Parathyroid adenoma (tissue), 2 donors: Measurements from ENCODE around the gene ORC6.

Experiments used
- H2AFZ ChIP-seq: fragments of 300-600 bp; sonication (generic); one replicate; pipeline ENCODE4 v1.7.0; 2017; ENCODE audit warnings: antibody characterized with exemption, mild to moderate bottlenecking
- H3K27ac ChIP-seq: fragments of 300-600 bp; sonication (generic); one replicate; pipeline ENCODE4 v1.7.0; 2017
- H3K27me3 ChIP-seq: fragments of 300-600 bp; sonication (generic); one replicate; pipeline ENCODE4 v1.7.0; 2017; ENCODE audit warnings: low read length; ENCODE audit not compliant: control insufficient read depth, insufficient read depth
- H3K36me3 ChIP-seq: fragments of 300-600 bp; sonication (generic); one replicate; pipeline ENCODE4 v1.7.0; 2017; ENCODE audit warnings: low read length; ENCODE audit not compliant: control insufficient read depth, insufficient read depth
- H3K4me1 ChIP-seq: fragments of 300-600 bp; sonication (generic); one replicate; pipeline ENCODE4 v1.7.0; 2017; ENCODE audit warnings: control low read depth
- H3K4me2 ChIP-seq: fragments of 300-600 bp; sonication (generic); one replicate; pipeline ENCODE4 v1.7.0; 2017; ENCODE audit warnings: low read length
- H3K4me3 ChIP-seq: fragments of 300-600 bp; sonication (generic); one replicate; pipeline ENCODE4 v1.7.0; 2017; ENCODE audit warnings: low read depth, low read length
- H3K79me2 ChIP-seq: fragments of 300-600 bp; sonication (generic); one replicate; pipeline ENCODE4 v1.7.0; 2017; ENCODE audit warnings: control low read depth
- H3K9ac ChIP-seq: fragments of 300-600 bp; sonication (generic); one replicate; pipeline ENCODE4 v1.7.0; 2017; ENCODE audit warnings: mild to moderate bottlenecking
- H3K9me3 ChIP-seq: fragments of 300-600 bp; sonication (generic); one replicate; pipeline ENCODE4 v1.7.0; 2017; ENCODE audit warnings: low read length; ENCODE audit not compliant: control insufficient read depth
- CTCF ChIP-seq: fragments of 300-600 bp; sonication (generic); IDR thresholded peaks from one replicate; pipeline ENCODE4 v1.7.0; 2017; ENCODE audit warnings: antibody characterized with exemption, mild to moderate bottlenecking
- donor health status: primary hyperparathyroidism.

The ORC6 gene

GRCh38 chr16:46715769-46716305 is 26.4 kb downstream of the ORC6 start:
- no peak overlapping the region for H3K27ac ChIP-seq
- no peak overlapping the region for H3K9ac ChIP-seq
- H3K36me3 ChIP-seq: no peaks in the 10 kb centered on the region

GRCh38 chr16:46717692-46718091 is 28.2 kb downstream of the ORC6 start:
- Histone ChIP-seq H3K4me3 (no peak overlapping the region), H3K27me3 (no peaks in the 10 kb centered on the region), H3K4me2 (no peak overlapping the region), H3K27ac (no peak overlapping the region), H2AFZ (no peak overlapping the region), H3K9ac (no peak overlapping the region), H3K9me3 (no peaks in the 10 kb centered on the region), H3K79me2 (no peaks in the 10 kb centered on the region), H3K36me3 (no peaks in the 10 kb centered on the region), H3K4me1 (no peaks in the 10 kb centered on the region)
- no peak for TF ChIP-seq CTCF

More at GRCh38 chr16:46715769-46716305, 26.4 kb downstream of the ORC6 start:
- Histone ChIP-seq H3K4me2 (no peak overlapping the region), H3K27me3 (no peaks in the 10 kb centered on the region), H3K9me3 (no peaks in the 10 kb centered on the region), H2AFZ (no peak overlapping the region), H3K79me2 (no peaks in the 10 kb centered on the region), H3K4me3 (no peak overlapping the region), H3K4me1 (no peaks in the 10 kb centered on the region)
- TF ChIP-seq CTCF: no peak

- Histone ChIP-seq H3K4me2 (no peak overlapping the region), H3K4me1 (no peaks in the 10 kb centered on the region), H3K79me2 (no peaks in the 10 kb centered on the region), H2AFZ (no peak overlapping the region), H3K27ac (no peak overlapping the region), H3K9me3 (no peaks in the 10 kb centered on the region), H3K36me3 (no peaks in the 10 kb centered on the region), H3K9ac (no peak overlapping the region), H3K4me3 (no peak overlapping the region), H3K27me3 (no peaks in the 10 kb centered on the region)
- no peak for TF ChIP-seq CTCF
These were observed 28.8 kb downstream of the ORC6 start for GRCh38 chr16:46718214-46718613.

GRCh38 chr16:46719528-46719927 is 30.1 kb downstream of the ORC6 start:
- Histone ChIP-seq H3K9me3 (no peaks in the 10 kb centered on the region), H3K9ac (no peak overlapping the region), H3K4me1 (no peaks in the 10 kb centered on the region), H2AFZ (no peak overlapping the region), H3K4me2 (no peak overlapping the region), H3K27me3 (no peaks in the 10 kb centered on the region), H3K36me3 (no peaks in the 10 kb centered on the region), H3K4me3 (no peak overlapping the region), H3K27ac (no peak overlapping the region), H3K79me2 (no peaks in the 10 kb centered on the region)
- TF ChIP-seq CTCF: no peak

GRCh38 chr16:46720619-46721018 is 31.2 kb downstream of the ORC6 start:
- Histone ChIP-seq H3K27ac (no peak overlapping the region), H3K4me1 (no peaks in the 10 kb centered on the region), H3K9me3 (no peaks in the 10 kb centered on the region), H3K36me3 (no peaks in the 10 kb centered on the region), H3K4me3 (no peak overlapping the region), H3K9ac (no peak overlapping the region), H2AFZ (no peak overlapping the region), H3K4me2 (no peak overlapping the region), H3K79me2 (no peaks in the 10 kb centered on the region), H3K27me3 (no peaks in the 10 kb centered on the region)
- TF ChIP-seq CTCF: no peak
